Ishikawa (cell line): ENCODE results near the gene KDM8.

ENCODE experiments used
- CEBPB ChIP-seq: IDR thresholded peaks from 2 replicates; pipeline ENCODE4 v1.6.1; 2012
- CREB1 ChIP-seq: IDR thresholded peaks from 2 replicates; pipeline ENCODE4 v1.6.1; 2012; ENCODE audit warnings: low read depth
- EGR1 ChIP-seq: IDR thresholded peaks from 2 replicates; pipeline ENCODE4 v1.6.1; 2012
- EP300 ChIP-seq: IDR thresholded peaks from 2 replicates; pipeline ENCODE4 v1.6.1; 2012; ENCODE audit warnings: borderline replicate concordance
- FOXM1 ChIP-seq: IDR thresholded peaks from 2 replicates; pipeline ENCODE4 v1.6.1; 2012; ENCODE audit warnings: low read depth, borderline replicate concordance
- NFIC ChIP-seq: IDR thresholded peaks from 2 replicates; pipeline ENCODE4 v1.6.1; 2012
- RAD21 ChIP-seq: IDR thresholded peaks from 2 replicates; pipeline ENCODE4 v1.6.1; 2012; ENCODE audit warnings: low read depth
- TAF1 ChIP-seq: IDR thresholded peaks from 2 replicates; pipeline ENCODE4 v1.6.1; 2012; ENCODE audit warnings: low read depth, mild to moderate bottlenecking
- TCF12 ChIP-seq: IDR thresholded peaks from 2 replicates; pipeline ENCODE4 v1.6.1; 2012; ENCODE audit warnings: low read depth
- TEAD4 ChIP-seq: IDR thresholded peaks from 2 replicates; pipeline ENCODE4 v1.6.1; 2012
- YY1 ChIP-seq: IDR thresholded peaks from 2 replicates; pipeline ENCODE4 v1.6.1; 2012; ENCODE audit warnings: low read depth
- ZBTB7A ChIP-seq: IDR thresholded peaks from 2 replicates; pipeline ENCODE4 v1.6.1; 2012; ENCODE audit warnings: low read depth
- TF ChIP-seq, protein P1 (sequence below): IDR thresholded peaks from 2 replicates; pipeline ENCODE4 v1.6.1; 2012
- TF ChIP-seq, protein P2 (sequence below): IDR thresholded peaks from 2 replicates; pipeline ENCODE4 v1.6.1; 2012
- TF ChIP-seq, protein P3 (sequence below): IDR thresholded peaks from 2 replicates; pipeline ENCODE4 v1.6.1; 2012; ENCODE audit warnings: low read depth, mild to moderate bottlenecking

Gene KDM8

DNA sequence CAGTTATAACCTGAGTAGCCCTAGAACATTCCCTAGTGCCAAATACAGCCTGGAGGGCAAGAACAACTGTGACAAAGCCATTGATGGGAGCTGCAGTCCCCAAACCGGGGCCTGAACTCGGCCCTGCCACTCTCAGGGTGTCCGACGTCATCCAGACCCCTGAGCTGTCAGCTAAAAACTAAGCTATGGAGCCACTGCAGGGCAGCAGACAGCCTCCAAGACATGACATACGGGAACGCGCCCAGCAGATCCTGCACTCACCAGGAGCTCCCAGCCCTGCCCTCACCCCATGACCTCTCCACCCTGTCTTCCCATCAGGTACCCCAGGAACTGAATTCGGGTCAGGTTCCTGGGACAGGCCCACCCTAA, 28.4 kb downstream of the KDM8 start:
- no peak for TF ChIP-seq EP300
- no peak for TF ChIP-seq FOXM1
- TF ChIP-seq, protein P1, sequence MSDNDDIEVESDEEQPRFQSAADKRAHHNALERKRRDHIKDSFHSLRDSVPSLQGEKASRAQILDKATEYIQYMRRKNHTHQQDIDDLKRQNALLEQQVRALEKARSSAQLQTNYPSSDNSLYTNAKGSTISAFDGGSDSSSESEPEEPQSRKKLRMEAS: no peak
- no peak for TF ChIP-seq TEAD4
- no peak for TF ChIP-seq TAF1
- TF ChIP-seq RAD21: no peak
- TF ChIP-seq, protein P2, sequence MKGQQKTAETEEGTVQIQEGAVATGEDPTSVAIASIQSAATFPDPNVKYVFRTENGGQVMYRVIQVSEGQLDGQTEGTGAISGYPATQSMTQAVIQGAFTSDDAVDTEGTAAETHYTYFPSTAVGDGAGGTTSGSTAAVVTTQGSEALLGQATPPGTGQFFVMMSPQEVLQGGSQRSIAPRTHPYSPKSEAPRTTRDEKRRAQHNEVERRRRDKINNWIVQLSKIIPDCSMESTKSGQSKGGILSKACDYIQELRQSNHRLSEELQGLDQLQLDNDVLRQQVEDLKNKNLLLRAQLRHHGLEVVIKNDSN: no peak

DNA sequence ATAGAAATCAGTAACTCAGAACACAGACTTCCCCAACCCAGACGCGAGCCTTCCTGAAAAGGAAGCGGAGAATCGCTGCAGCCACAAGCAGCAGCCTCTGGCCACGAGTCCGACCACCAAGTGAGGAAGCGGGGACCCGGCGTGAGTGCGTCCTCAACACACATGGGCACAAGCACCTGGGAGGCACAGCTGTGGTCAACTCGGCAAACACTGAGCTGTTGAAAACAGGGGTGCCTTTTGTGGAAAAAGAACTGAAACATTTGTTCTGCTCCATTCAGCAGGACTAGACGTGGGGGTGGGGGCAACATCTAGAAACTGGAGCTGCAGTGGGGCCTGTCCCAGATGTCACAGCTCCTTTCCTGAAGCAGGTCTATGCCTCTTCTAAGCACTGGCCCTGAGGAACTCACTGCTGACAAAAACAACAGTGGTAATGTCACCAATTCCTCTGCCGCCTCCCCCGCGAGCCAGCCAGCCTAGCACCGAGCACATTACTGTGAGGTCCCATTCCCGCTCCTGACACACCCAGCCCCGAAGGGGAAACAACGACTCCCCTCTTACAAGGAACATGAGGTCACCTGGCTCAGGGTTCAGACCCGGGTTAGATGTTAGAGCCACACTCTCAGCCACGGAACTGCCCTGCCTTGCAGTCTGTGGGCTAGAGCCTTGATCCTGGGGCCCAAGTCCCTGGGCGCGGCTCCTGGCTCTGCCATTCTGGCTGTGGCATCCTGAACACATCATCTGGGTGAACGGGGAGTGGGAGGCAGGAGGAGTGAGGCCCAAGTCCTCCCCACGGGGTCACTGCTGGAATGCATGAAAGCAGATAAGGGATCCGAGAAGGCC, 29.0 kb downstream of the KDM8 start:
- no peak for TF ChIP-seq EP300
- no peak for TF ChIP-seq YY1
- no peak for TF ChIP-seq CREB1
- TF ChIP-seq, protein P2: no peak
- TF ChIP-seq TEAD4: no peak
- TF ChIP-seq NFIC: no peak
- TF ChIP-seq, protein P3, sequence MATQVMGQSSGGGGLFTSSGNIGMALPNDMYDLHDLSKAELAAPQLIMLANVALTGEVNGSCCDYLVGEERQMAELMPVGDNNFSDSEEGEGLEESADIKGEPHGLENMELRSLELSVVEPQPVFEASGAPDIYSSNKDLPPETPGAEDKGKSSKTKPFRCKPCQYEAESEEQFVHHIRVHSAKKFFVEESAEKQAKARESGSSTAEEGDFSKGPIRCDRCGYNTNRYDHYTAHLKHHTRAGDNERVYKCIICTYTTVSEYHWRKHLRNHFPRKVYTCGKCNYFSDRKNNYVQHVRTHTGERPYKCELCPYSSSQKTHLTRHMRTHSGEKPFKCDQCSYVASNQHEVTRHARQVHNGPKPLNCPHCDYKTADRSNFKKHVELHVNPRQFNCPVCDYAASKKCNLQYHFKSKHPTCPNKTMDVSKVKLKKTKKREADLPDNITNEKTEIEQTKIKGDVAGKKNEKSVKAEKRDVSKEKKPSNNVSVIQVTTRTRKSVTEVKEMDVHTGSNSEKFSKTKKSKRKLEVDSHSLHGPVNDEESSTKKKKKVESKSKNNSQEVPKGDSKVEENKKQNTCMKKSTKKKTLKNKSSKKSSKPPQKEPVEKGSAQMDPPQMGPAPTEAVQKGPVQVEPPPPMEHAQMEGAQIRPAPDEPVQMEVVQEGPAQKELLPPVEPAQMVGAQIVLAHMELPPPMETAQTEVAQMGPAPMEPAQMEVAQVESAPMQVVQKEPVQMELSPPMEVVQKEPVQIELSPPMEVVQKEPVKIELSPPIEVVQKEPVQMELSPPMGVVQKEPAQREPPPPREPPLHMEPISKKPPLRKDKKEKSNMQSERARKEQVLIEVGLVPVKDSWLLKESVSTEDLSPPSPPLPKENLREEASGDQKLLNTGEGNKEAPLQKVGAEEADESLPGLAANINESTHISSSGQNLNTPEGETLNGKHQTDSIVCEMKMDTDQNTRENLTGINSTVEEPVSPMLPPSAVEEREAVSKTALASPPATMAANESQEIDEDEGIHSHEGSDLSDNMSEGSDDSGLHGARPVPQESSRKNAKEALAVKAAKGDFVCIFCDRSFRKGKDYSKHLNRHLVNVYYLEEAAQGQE: no peak
- no peak for TF ChIP-seq EGR1
- TF ChIP-seq ZBTB7A: no peak
- no peak for TF ChIP-seq RAD21
- TF ChIP-seq, protein P1: no peak
- no peak for TF ChIP-seq CEBPB
- TF ChIP-seq FOXM1: no peak

DNA sequence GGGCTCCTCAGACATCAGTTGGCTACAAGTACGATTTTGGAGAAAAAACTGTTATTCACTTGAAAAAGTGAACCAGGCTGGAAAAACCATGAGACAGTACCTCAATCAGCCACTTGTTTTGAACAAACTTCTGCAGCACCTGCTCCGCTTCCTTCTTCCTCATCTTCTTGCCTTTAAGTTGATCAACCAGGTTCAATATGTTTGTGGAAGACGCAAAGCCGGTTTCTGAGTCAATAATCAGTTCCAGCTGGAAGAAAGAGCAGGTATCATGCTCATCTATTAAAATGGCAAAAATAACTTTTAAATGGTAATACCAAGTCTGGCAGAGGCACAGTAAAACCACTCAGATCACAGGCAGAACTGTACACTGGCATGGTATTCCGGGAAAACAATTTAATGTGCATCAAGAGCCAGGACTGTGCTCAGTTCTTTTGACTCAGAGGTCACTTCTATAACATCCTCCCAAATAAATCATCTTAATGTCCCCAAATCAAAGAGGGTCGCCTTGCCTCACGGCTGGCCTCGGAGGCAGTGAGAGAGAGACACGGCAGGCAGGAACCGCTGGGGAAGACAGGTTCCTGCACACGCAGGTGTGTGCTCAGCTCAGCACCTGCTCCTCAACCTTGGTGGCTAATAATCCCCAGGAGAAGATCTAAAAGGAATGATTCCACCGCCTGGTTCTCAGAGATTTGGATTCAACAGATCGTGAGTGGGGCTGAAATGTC, 29.7 kb downstream of the KDM8 start:
- TF ChIP-seq EP300 (no peak), EGR1 (no peak), TEAD4 (no peak)

DNA sequence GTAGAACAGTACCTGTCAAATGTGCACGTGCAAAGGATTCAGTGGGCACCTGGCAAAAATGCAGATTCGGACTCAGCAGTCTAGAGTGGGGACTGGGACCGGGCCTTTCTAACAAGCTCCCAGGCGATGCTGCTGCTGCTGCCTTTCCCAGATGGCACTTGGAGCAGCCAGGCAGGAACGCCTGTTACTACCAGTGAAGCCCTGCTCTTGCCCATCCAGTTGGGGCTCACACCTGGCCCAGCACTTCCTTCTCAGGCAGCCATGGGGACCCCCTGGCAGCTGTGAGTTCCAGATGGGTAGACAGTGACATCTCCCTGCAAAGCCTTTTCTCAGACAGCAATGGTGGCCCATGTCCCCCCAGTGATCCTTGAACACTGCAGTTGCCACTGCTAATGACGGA, 30.4 kb downstream of the KDM8 start:
- TF ChIP-seq, protein P1: no peak
- no peak for TF ChIP-seq TCF12
- TF ChIP-seq, protein P2: no peak
- no peak for TF ChIP-seq EP300
- no peak for TF ChIP-seq TAF1
- no peak for TF ChIP-seq YY1

DNA sequence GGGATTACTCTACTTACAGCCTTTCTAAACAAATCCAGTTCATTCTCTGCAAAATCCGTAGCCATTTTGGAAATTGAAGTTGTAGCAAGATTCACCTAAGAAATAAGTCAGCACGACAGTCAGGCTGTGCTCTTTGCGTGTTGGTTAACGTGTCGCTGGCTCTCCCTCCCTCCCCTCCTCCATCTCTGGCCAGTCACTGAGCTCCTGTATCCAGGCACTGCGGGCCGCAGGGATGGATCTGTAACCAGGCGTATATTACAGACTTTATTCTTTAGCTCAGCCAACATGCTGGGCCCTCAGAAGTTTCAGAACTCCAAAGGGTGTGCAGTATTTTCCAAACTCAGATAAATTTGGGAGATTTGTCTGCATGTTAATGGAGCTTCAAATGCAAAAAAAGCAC, 30.8 kb downstream of the KDM8 start:
- TF ChIP-seq, protein P1: no peak
- TF ChIP-seq EGR1 (no peak), CEBPB (no peak), TAF1 (no peak), FOXM1 (no peak)
- TF ChIP-seq, protein P2: no peak

DNA sequence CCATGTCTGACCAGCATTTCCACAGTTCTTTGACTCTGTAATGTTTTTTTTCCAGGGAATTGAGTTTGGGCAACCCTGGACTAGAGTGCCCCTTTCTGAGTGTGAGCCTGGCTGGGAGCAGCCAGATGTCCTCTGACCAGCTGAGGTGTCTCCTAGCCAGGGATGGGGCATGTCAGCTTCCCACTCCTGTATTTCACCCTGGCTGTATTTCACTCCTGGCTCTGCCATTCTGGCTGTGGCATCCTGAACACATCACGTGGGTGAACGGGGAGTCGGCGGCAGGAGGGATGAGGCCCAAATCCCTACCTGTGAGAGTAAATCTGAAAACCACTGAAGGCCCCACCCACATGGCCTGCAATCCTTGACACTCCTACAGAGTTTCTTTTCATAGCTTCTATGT, 31.3 kb downstream of the KDM8 start:
- TF ChIP-seq NFIC: no peak
- no peak for TF ChIP-seq EP300
- TF ChIP-seq, protein P3: no peak
- no peak for TF ChIP-seq TAF1
- no peak for TF ChIP-seq EGR1
- TF ChIP-seq, protein P2: no peak
- TF ChIP-seq, protein P1: no peak
- TF ChIP-seq FOXM1: no peak
- no peak for TF ChIP-seq TEAD4
- TF ChIP-seq ZBTB7A: no peak
- TF ChIP-seq CREB1: no peak
- no peak for TF ChIP-seq CEBPB
- TF ChIP-seq YY1: no peak
- TF ChIP-seq TCF12: no peak
- TF ChIP-seq RAD21: no peak
